Measurements from ENCODE around the gene COG6. TPM values are rescaled to one million over a fixed set of nuclear protein-coding genes. Genes with fewer than 3 reads are reported as not detected.

Gene COG6
- total and polyA plus RNA-seq, 10 of the 15 experiments (the other 5 are each of a cell fraction or from before 2014, with no cell fraction given): 4.5 to 29.8 (median 12.6) TPM

- ChIA-PET CTCF (interaction anchor here (0.7 to 3.8 kb wide), 24 partner anchors 8 to 1092 kb away, joined by 3 to 56 read pairs (median 4); no protein-coding TSS in a partner anchor), RAD21 (ENCODE audit: unreplicated experiment) (interaction anchor here (0.9 to 2.2 kb wide), 11 partner anchors 18 to 1092 kb away, joined by 3 to 11 read pairs (median 3); no protein-coding TSS in a partner anchor), SMC1A (ENCODE audit: uncharacterized antibody, unreplicated experiment) (interaction anchor here (0.7 to 2.6 kb wide), 15 partner anchors 9 to 1092 kb away, joined by 3 to 29 read pairs (median 4); no protein-coding TSS in a partner anchor), POLR2A (no interaction called here)
- no peak for FAIRE-seq
- H3K4me1 ChIP-seq (ENCODE audit: control insufficient read depth, insufficient read depth, low read length): peaks cover 6% of the 10 kb centered on the region; the same call in 1 of the 2 replicates
- no peak overlapping the region for H3K4me2 ChIP-seq (ENCODE audit: control insufficient read depth, insufficient read depth)
- no peaks in the 10 kb centered on the region for H3K79me2 ChIP-seq (ENCODE audit: control insufficient read depth, insufficient read depth, low read length)
- H3K9ac ChIP-seq (ENCODE audit: control insufficient read depth, insufficient read depth, low read length): no peak overlapping the region
- H2AFZ ChIP-seq (ENCODE audit: control insufficient read depth, low read depth, low read length): no peak overlapping the region
- in situ Hi-C loops (cut with MboI) (no loop called here), intact Hi-C loops (cut with micrococcal nuclease; ENCODE audit: unreplicated experiment) (loop anchor here (5.0 to 10.0 kb wide), 3 partner anchors 259 to 1092 kb away; no protein-coding TSS in a partner anchor)
- 97% methylated on average over 1 of the region's 1 CpG for WGBS (ENCODE audit: insufficient coverage, insufficient replicate concordance, low lambda C conversion rate, missing lambda C conversion rate)
- BruUV-seq (replicated peaks): no TSS peak
- no peaks in the 10 kb centered on the region for H3K27me3 ChIP-seq (replicated peaks in 1 of 2; ENCODE audit: control insufficient read depth in 2 of 2, insufficient read depth in 2 of 2, low read length in 1 of 2)
- H3K36me3 ChIP-seq (ENCODE audit: control insufficient read depth in 2 of 2, insufficient read depth in 2 of 2, low read length in 1 of 2): peaks cover 0 to 3% of the 10 kb centered on the region in 2 experiments; a peak in 2 of 4 replicates
- H4K20me1 ChIP-seq (ENCODE audit: control insufficient read depth, insufficient read depth): no peaks in the 10 kb centered on the region
- no peak for ATAC-seq
- no peak overlapping the region for H3K27ac ChIP-seq (ENCODE audit: control insufficient read depth, insufficient read depth)
- DNase-seq (ENCODE audit: low read depth, low spot score): no peak
- H3K4me3 ChIP-seq: no peak overlapping the region
- no peaks in the 10 kb centered on the region for H3K9me3 ChIP-seq (replicated peaks; ENCODE audit: control insufficient read depth, insufficient read depth, low read length)
- no peak for TF ChIP-seq TARDBP (IDR thresholded peaks at IDR 0.05; ENCODE audit: borderline replicate concordance)
- TF ChIP-seq MTA2 (IDR thresholded peaks at IDR 0.05; ENCODE audit: low read depth): peak; percentile 40; the same call in 1 of the 2 replicates
- TF ChIP-seq ZBTB11 (CRISPR knock-in tag; IDR thresholded peaks at IDR 0.05): no peak
- no peak for TF ChIP-seq MXI1 (IDR thresholded peaks at IDR 0.05; ENCODE audit: low read depth, low read length)
- TF ChIP-seq NFIC (IDR thresholded peaks at IDR 0.05; ENCODE audit: low read depth, low read length): no peak
- peak; percentile 30; the same call in 1 of the 2 replicates for TF ChIP-seq RUNX3 (IDR thresholded peaks at IDR 0.05; ENCODE audit: low read length)
- no peak for TF ChIP-seq SRF (IDR thresholded peaks at IDR 0.05; ENCODE audit: low read depth in 2 of 2, low read length in 2 of 2)
- TF ChIP-seq E2F8 (IDR thresholded peaks at IDR 0.05; ENCODE audit: low read depth, partially characterized antibody): no peak
- TF ChIP-seq CREM (IDR thresholded peaks at IDR 0.05; ENCODE audit: low read depth): no peak
- TF ChIP-seq PKNOX1 (IDR thresholded peaks at IDR 0.05): no peak
- peak; percentile 37 to 59; a peak in 2 of 4 replicates for TF ChIP-seq IKZF2 (IDR thresholded peaks at IDR 0.05)
- no peak for TF ChIP-seq NR2C2 (IDR thresholded peaks at IDR 0.05; ENCODE audit: borderline replicate concordance, control insufficient read depth, insufficient read length, low read depth)
- peak; percentile 89 for TF ChIP-seq SPI1 (IDR thresholded peaks at IDR 0.05; ENCODE audit: borderline replicate concordance, insufficient read depth, low read depth, low read length)
- TF ChIP-seq POLR2AphosphoS5 (IDR thresholded peaks at IDR 0.05; ENCODE audit: low read length): no peak
These were observed 30.2 kb downstream of the COG6 start for GRCh38 chr13:39685652-39686051.

Data from GM12878 (cell line).